Hematopoietic multipotent progenitor cell treated with erythropoietin and hydrocortisone succinate and interleukin-3 and kit ligand, for 17 days (in vitro differentiated cells): ENCODE measurements around the gene PSMB5.

Experiments
- DNase-seq: peaks from one replicate; pipeline ENCODE4 v3.0.0-alpha.2; 2015; ENCODE audit warnings: low spot score

The PSMB5 gene

GRCh38 chr14:22987291-22987690 lies 47.4 kb downstream of the PSMB5 start:
- DNase-seq: no peak

- peak; percentile 93 for DNase-seq
Observed at GRCh38 chr14:22986508-22987054, 48.1 kb downstream of the PSMB5 start.

GRCh38 chr14:22985894-22986507 lies 48.7 kb downstream of the PSMB5 start:
- no peak for DNase-seq

GRCh38 chr14:22984959-22985658 lies 49.6 kb downstream of the PSMB5 start:
- DNase-seq: no peak

- peak; percentile 41 for DNase-seq
Observed at GRCh38 chr14:22982477-22983245, 52.0 kb downstream of the PSMB5 start, which contains the start of gene AJUBA. AJUBA (minus strand) TSS chr14:22982551; CDS start chr14:22982266, 285 bp downstream.

GRCh38 chr14:22981876-22982476 lies 52.7 kb downstream of the PSMB5 start:
- DNase-seq: no peak

GRCh38 chr14:22981090-22981875 lies 53.4 kb downstream of the PSMB5 start:
- no peak for DNase-seq

GRCh38 chr14:22980672-22981089 lies 54.0 kb downstream of the PSMB5 start:
- DNase-seq: no peak

GRCh38 chr14:22979748-22980392 lies 54.8 kb downstream of the PSMB5 start:
- no peak for DNase-seq

GRCh38 chr14:22978981-22979671 lies 55.6 kb downstream of the PSMB5 start:
- DNase-seq: no peak

- no peak for DNase-seq
Observed at GRCh38 chr14:22978487-22978837, 56.2 kb downstream of the PSMB5 start.

- DNase-seq: no peak
Observed at GRCh38 chr14:22977684-22978486, 56.8 kb downstream of the PSMB5 start.

- no peak for DNase-seq
Observed at GRCh38 chr14:22977434-22977683, 57.3 kb downstream of the PSMB5 start.

GRCh38 chr14:22976620-22977433 lies 57.9 kb downstream of the PSMB5 start:
- no peak for DNase-seq
